Smooth muscle cell (in vitro differentiated cells): Measurements from ENCODE around the gene SPTBN2. TPM values are rescaled to one million over a fixed set of nuclear protein-coding genes. Genes with fewer than 3 reads are reported as not detected.
A peak's percentile ranks its signal among the peaks of the same experiment; 100 is the strongest.

Experiments
- DNase-seq: peaks from one replicate; lab custom pipeline; 2025; ENCODE audit not compliant: unreplicated experiment; lab: John Stamatoyannopoulos, UW
- H2AFZ ChIP-seq: fragments of 200-600 bp; sonication (generic); 2 replicates; pipeline ENCODE4 v1.6.0; 2016; ENCODE audit warnings: antibody characterized with exemption, low read depth, mild to moderate bottlenecking
- H3F3A ChIP-seq: fragments of 200-600 bp; sonication (generic); 2 replicates; pipeline ENCODE4 v1.6.0; 2017; ENCODE audit warnings: antibody characterized with exemption, low read depth
- H3K27ac ChIP-seq: fragments of 200-600 bp; sonication (generic); 2 replicates; pipeline ENCODE4 v1.5.1; 2016; ENCODE audit warnings: low read depth, mild to moderate bottlenecking
- H3K27me3 ChIP-seq: fragments of 200-600 bp; sonication (generic); 2 replicates; pipeline ENCODE4 v1.6.1; 2016; ENCODE audit warnings: low read depth, mild to moderate bottlenecking
- H3K36me3 ChIP-seq: fragments of 200-600 bp; sonication (generic); 2 replicates; pipeline ENCODE4 v1.5.1; 2016; ENCODE audit warnings: low read depth
- H3K4me1 ChIP-seq: fragments of 200-600 bp; sonication (generic); 2 replicates; pipeline ENCODE4 v1.5.1; 2016; ENCODE audit warnings: low read depth
- H3K4me2 ChIP-seq: fragments of 200-600 bp; sonication (generic); 2 replicates; pipeline ENCODE4 v1.6.0; 2016; ENCODE audit warnings: mild to moderate bottlenecking
- H3K4me3 ChIP-seq: fragments of 200-600 bp; sonication (generic); 2 replicates; pipeline ENCODE4 v1.5.1; 2016; ENCODE audit warnings: mild to moderate bottlenecking
- H3K79me2 ChIP-seq: fragments of 200-600 bp; sonication (generic); 2 replicates; pipeline ENCODE4 v1.6.0; 2016; ENCODE audit warnings: low read depth, mild to moderate bottlenecking
- H3K9ac ChIP-seq: fragments of 200-600 bp; sonication (generic); 2 replicates; pipeline ENCODE4 v1.6.0; 2016; ENCODE audit warnings: low read depth
- H3K9me3 ChIP-seq: fragments of 200-600 bp; sonication (generic); replicated peaks from 2 replicates; pipeline ENCODE4 v1.5.1; 2016; ENCODE audit warnings: low read depth
- H4K20me1 ChIP-seq: fragments of 200-600 bp; sonication (generic); 2 replicates; pipeline ENCODE4 v1.6.0; 2016; ENCODE audit warnings: low read depth
- WGBS: methylation state at CpG from one replicate; pipeline ENCODE4 v1.1.7; 2016; ENCODE audit warnings: low lambda C conversion rate; 5-methylcytosine and 5-hydroxymethylcytosine counted together
- polyA plus RNA-seq: library from polyadenylated mRNA; unstranded; fragments of >200 nt; fragmentation: Nextera tagmentation; extraction: Ambion mirVana; gene quantifications from 2 replicates; pipeline ENCODE4 v1.2.1, GENCODE V29; 2016
- total RNA-seq: library from RNA; depleted of rRNA; stranded (reverse); fragments of >200 nt; gene quantifications from 2 replicates; pipeline ENCODE4 v1.2.3, GENCODE V29; 2014
- TF ChIP-seq, protein P1 (sequence below): fragments of 200-600 bp; sonication (generic); IDR thresholded peaks from 2 replicates; pipeline ENCODE4 v1.5.1; 2017; ENCODE audit warnings: borderline replicate concordance, mild to moderate bottlenecking, antibody characterized with exemption; ENCODE audit not compliant: insufficient read depth, poor library complexity, severe bottlenecking

The SPTBN2 gene
- total and polyA plus RNA-seq, 2 experiments from 2014 or later: 15.7 to 20.9 TPM

DNA sequence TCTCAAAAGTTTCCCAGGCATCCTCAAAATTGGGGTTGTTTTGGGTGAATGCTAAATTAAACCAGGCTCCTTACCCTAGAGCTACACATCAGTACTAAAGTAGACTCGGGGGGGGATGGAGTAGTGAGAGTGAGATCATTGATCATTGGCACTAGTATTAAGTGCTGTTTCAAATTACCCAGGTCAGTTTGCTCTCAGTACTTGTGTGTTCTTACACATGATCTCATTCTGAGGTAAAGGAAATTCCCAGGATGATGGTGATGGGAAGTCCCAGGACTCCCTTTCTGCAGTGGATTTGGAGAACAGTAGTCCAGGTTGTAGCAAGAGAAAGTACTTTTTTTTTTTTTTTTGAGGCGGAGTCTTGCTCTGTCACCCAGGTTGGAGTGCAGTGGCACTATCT lies 78.0 kb downstream of the SPTBN2 start:
- Histone ChIP-seq H3K4me3 (no peak overlapping the region), H2AFZ (no peak overlapping the region), H3K9ac (no peak overlapping the region), H3K27ac (no peak overlapping the region), H3K36me3 (peaks cover 10% of the 10 kb centered on the region), H3K79me2 (peaks cover 87% of the 10 kb centered on the region), H3K27me3 (no peaks in the 10 kb centered on the region), H4K20me1 (peaks cover 100% of the 10 kb centered on the region), H3F3A (peaks cover 31% of the 10 kb centered on the region), H3K4me2 (no peak overlapping the region), H3K9me3 (no peaks in the 10 kb centered on the region), H3K4me1 (no peaks in the 10 kb centered on the region)
- WGBS: 97% methylated on average over 2 of the region's 2 CpGs
- DNase-seq: no peak
- TF ChIP-seq, protein P1, sequence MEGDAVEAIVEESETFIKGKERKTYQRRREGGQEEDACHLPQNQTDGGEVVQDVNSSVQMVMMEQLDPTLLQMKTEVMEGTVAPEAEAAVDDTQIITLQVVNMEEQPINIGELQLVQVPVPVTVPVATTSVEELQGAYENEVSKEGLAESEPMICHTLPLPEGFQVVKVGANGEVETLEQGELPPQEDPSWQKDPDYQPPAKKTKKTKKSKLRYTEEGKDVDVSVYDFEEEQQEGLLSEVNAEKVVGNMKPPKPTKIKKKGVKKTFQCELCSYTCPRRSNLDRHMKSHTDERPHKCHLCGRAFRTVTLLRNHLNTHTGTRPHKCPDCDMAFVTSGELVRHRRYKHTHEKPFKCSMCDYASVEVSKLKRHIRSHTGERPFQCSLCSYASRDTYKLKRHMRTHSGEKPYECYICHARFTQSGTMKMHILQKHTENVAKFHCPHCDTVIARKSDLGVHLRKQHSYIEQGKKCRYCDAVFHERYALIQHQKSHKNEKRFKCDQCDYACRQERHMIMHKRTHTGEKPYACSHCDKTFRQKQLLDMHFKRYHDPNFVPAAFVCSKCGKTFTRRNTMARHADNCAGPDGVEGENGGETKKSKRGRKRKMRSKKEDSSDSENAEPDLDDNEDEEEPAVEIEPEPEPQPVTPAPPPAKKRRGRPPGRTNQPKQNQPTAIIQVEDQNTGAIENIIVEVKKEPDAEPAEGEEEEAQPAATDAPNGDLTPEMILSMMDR: no peak

DNA sequence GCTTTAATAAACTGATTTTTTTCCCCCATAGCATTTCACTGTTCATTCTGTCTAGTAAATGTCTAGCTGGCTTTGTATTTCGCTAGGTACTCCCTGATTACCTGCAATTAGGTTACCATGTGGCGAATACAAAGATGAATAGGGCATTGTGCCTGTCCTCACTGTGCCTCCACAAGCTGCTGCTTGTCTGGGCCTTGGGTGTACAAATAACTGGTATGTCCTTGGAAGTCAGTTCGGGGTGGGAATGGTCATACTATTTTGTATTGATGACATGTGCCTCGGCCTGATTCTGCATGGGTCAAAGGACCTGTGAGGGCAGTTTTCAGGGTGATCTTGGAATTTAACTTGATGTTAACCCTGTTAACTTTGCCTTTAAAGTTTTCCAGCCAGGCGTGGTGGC lies 79.1 kb downstream of the SPTBN2 start:
- TF ChIP-seq, protein P1: no peak
- Histone ChIP-seq H3K9me3 (no peaks in the 10 kb centered on the region), H3K9ac (no peak overlapping the region), H3K4me1 (no peaks in the 10 kb centered on the region), H3K79me2 (peaks cover 91% of the 10 kb centered on the region), H3K27ac (no peak overlapping the region), H4K20me1 (peaks cover 100% of the 10 kb centered on the region), H3F3A (peaks cover 31% of the 10 kb centered on the region), H3K4me3 (no peak overlapping the region), H2AFZ (no peak overlapping the region), H3K27me3 (no peaks in the 10 kb centered on the region), H3K36me3 (peaks cover 10% of the 10 kb centered on the region), H3K4me2 (no peak overlapping the region)
- 96% methylated on average over 5 of the region's 5 CpGs for WGBS
- DNase-seq: no peak

DNA sequence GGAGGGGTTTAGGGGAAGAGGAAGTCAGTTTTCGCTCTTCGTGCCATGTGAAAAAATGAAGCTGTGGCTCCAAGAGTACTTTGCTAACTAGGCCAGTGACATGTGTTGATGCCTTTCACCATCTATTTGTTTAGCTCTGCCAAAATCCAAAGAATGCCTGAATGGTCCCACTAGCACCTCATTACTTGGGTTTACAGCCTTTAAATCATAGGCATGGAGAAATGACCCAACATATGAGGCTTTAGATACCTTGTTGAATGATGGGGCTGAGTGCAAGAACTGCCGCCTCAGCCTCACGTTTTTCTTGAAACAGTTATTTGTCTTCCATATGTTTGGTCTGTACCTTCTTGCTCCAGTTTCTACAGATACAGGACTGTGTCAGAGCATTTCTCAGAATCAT lies 82.2 kb downstream of the SPTBN2 start:
- TF ChIP-seq, protein P1: no peak
- no peak overlapping the region for H3K4me2 ChIP-seq
- peaks cover 28% of the 10 kb centered on the region for H3F3A ChIP-seq
- H3K36me3 ChIP-seq: peaks cover 19% of the 10 kb centered on the region
- H2AFZ ChIP-seq: no peak overlapping the region
- 84% methylated on average over 4 of the region's 4 CpGs for WGBS
- H3K4me3 ChIP-seq: no peak overlapping the region
- no peak for DNase-seq
- H3K4me1 ChIP-seq: peaks cover 13% of the 10 kb centered on the region
- no peak overlapping the region for H3K27ac ChIP-seq
- peaks cover 100% of the 10 kb centered on the region for H4K20me1 ChIP-seq
- H3K27me3 ChIP-seq: no peaks in the 10 kb centered on the region
- no peak overlapping the region for H3K9ac ChIP-seq
- H3K9me3 ChIP-seq: no peaks in the 10 kb centered on the region
- H3K79me2 ChIP-seq: peaks cover 99% of the 10 kb centered on the region

DNA sequence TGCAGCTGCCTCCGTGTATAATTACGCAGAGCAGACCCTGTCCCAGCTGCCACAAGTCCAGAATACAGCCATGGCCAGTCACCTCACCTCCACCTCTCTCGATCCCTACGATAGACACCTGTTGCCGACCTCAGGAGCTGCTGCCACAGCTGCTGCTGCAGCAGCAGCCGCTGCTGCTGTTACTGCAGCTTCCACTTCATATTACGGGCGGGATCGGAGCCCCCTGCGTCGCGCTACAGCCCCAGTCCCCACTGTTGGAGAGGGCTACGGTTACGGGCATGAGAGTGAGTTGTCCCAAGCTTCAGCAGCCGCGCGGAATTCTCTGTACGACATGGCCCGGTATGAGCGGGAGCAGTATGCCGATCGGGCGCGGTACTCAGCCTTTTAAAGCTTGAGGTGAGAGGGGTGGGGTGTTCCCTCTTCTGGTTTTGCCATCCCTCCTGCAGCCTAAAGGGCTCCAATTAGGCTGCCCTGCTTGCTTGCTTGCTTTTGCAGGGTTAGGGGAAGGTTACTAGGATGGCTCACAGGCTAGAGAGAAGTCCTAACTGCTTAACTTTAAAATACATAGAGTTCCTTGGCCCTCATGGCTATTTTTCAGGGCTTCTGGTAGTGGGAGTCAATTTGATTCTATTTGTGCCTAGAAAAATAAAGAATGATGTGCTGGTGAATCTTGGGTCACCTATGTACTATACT lies 85.1 kb downstream of the SPTBN2 start:
- Histone ChIP-seq H4K20me1 (peaks cover 100% of the 10 kb centered on the region), H3K4me2 (peak overlapping the region; percentile 9)
- TF ChIP-seq, protein P1: no peak

More for the DNA sequence above, 85.1 kb downstream of the SPTBN2 start:
- no peak overlapping the region for H3K4me3 ChIP-seq
- H3K4me1 ChIP-seq: peaks cover 34% of the 10 kb centered on the region
- no peaks in the 10 kb centered on the region for H3K27me3 ChIP-seq
- peaks cover 20% of the 10 kb centered on the region for H3K36me3 ChIP-seq
- no peak overlapping the region for H3K27ac ChIP-seq
- 97% methylated on average over 23 of the region's 24 CpGs for WGBS
- DNase-seq: no peak
- no peaks in the 10 kb centered on the region for H3K9me3 ChIP-seq
- peaks cover 18% of the 10 kb centered on the region for H3F3A ChIP-seq
- H2AFZ ChIP-seq: no peak overlapping the region
- peaks cover 100% of the 10 kb centered on the region for H3K79me2 ChIP-seq
- H3K9ac ChIP-seq: no peak overlapping the region
